GM21529 (cell line): ENCODE results near the gene KCNQ1.

ENCODE experiments used
- ATAC-seq: cut with Tn5 transposase; IDR thresholded peaks from one replicate; pipeline ENCODE4 v1.9.1; 2021; ENCODE audit not compliant: unreplicated experiment

Gene KCNQ1

DNA sequence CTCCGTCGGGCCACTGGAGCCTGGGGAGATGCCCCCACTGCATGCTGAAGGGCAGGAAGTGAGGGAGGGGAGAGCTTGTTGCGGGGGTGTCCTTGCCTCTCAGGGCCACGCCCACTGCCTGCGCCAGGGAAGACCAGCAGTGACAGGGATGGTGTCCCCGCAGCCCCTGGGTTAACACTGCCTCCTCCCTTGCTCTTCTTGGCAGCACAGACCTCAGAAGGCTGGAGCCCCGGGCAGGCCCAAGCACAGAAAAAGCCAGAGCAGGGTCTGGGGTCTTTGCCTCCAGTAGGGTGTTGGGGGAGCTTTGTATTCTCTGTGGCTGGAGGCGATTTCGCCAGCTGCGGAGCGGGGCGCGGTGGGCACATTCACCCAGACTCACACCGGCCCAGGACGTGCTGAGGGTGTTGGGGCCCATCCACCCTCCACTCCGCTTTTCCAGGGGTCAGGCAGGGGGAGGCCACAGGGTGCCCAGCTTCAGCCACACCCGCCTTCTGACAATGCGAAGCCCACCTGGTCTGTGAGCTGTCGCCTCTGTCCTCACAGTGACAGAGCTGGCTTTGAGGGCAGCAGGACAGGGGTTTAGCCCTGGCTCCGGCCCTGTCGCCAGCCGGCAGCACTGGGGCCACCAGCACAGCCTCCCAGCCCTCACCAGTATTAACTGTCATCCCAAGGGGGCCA, 357.0 kb downstream of the KCNQ1 start:
- no peak for ATAC-seq

DNA sequence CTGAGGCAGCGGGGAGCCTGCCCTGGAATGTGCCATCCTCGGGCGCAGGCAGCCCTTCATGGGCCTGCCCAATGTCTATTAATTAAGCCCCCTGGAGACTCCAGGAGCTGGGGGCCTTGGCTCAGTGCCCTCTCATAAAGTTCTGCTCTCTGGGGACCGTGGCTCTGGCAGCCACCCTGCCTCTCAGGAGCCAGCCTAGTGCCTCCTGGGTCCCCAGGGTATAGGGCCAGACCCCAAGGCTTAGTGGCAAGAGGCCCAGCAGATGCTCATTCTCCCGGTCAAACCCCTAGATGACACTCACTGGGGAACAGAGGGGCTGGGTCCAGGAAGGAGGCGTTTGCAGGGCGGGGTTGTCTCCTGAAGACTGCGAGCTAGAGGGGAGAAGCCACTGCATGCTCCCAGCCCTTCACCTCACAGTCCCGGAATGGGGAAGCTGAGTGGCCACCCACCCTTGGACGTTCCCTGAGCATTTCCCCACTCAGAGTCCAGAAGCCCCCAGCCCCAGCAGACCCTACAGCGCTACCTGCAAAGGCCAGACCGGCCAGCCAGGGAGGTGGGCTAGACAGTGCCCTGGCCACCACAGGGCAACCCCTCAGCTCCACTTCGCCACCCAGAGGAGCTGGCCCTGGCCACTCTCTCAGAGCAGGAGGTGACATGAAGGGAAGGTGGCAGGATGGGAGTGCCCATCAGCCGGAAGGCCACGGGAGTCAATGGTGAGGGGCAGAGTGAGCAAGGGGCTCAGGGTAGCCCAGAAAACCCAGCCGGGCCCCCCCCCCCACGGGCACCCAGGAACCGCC, 357.8 kb downstream of the KCNQ1 start:
- no peak for ATAC-seq

DNA sequence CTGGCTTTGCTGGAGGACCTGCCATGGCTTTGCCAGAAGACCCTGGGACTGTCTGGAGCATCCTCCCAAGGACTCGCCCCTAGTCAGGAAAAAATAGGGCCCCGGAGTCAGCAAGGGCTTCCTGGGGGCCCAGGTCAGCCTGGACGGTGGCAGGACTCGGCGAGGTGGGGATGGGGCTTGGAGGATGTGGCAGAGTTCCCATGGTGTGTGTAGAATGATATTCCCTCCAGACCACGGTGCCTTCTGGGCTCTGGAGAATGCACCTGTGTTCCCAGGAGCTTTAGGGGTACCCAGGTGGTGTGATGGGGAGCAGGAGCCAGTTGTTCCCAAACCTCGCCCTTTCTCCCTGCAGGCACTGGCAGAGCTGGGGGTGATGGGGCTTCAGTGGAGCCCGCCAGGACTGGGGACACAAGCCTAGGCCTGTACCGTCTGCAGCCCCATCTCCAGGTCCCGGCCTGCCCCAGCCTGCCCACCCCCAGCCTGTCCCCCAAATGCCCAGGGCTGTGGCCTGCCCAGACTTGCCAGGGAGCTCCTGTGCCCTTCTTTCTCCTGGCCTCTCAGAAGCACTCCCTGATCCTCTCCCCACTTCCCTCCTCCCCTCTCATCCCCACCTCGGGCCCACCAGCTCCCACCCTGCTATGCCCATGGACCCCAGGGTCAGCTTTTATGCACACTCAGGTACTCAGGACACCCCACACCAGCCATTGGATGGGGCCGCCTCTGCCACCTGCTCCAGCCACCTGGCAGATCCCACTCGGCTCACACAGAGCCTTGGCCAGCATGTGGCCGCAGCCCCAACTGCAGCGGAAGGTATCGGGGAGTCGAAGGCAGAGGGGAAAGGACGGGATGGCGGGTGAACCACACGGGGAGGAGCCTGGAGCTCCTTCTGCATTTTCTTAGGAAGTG, 358.6 kb downstream of the KCNQ1 start:
- no peak for ATAC-seq

DNA sequence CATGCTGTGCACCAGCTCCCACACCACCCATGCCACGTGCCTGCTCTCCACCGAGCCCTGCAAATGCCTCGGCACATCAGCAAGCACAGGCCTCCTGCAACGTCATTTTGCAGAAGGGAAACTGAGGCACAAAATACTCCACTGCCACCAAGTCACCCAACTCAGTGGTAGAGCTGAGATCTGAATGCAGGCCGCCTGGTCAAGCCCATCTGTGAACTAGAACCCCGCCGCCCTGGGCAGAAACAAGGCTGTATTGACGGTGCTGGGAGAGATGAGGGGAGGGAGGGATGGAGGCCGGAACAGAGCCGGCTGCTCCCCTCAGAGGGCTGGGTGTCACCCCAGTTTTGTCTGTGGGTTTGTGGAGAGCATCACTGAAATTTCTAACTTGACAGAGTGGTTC, 359.4 kb downstream of the KCNQ1 start:
- no peak for ATAC-seq

DNA sequence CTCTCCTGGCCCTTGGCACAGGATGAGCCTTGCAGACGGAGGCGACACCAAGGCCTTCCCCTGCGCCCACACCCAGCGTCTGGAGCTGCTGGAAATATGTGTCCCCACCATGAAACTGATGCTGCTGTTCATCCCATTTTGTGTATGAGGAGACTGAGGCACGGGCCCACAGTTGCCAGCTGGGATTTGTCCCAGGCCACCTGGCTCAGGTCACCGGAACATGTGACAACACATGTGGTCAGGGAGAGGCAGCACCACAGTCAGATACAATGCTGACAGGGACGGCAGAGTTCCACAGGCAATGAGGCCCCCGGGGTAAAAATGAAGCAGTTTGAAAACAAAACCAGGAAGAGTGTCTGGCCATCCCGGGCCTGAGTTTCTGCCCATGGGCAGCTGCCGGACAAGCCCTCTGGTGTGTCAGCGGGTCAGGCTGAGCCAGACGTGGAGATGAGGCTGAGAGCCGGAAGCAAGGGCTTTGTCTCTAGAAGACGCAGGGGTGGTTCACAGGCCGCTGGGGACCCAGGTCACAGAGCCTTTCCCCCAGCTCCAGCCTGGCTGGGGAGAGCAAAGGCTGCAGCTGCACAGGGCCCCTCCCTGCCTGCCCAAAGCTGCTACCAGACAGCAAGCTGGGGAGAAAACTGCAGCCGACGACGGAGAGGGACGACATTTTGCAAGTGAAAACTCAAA, 360.0 kb downstream of the KCNQ1 start:
- ATAC-seq, result no peak

DNA sequence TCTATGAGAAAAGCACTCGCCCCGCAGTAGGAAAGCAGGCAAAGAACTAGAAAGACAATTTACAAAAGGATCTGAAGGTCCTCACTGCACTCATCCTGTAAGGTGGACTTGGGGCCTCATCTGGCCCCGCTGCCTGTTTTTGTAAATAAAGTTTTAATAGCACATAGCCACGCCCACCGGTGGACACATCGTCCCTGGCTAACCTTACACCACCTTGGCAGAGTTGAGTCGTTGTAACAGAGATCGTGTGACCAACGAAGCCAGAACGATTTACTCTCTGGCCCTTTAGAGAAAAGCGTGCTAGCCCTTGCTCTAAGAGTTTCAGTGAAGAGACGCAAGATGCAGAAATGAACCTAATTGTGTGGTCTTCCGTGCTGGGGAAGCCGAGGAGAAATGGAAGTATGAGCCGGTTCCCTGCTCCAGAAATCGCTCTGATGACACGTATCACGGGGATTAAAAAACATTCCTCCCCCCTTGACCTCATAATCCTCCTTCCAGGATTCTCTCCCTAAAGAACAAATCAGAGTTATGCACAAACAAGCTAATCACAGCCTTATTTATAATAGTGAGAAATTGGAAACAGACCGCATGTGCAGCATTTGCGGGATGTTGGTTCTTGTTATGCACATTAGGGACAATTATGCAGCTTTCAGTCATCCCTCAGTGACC, 360.7 kb downstream of the KCNQ1 start:
- no peak for ATAC-seq

DNA sequence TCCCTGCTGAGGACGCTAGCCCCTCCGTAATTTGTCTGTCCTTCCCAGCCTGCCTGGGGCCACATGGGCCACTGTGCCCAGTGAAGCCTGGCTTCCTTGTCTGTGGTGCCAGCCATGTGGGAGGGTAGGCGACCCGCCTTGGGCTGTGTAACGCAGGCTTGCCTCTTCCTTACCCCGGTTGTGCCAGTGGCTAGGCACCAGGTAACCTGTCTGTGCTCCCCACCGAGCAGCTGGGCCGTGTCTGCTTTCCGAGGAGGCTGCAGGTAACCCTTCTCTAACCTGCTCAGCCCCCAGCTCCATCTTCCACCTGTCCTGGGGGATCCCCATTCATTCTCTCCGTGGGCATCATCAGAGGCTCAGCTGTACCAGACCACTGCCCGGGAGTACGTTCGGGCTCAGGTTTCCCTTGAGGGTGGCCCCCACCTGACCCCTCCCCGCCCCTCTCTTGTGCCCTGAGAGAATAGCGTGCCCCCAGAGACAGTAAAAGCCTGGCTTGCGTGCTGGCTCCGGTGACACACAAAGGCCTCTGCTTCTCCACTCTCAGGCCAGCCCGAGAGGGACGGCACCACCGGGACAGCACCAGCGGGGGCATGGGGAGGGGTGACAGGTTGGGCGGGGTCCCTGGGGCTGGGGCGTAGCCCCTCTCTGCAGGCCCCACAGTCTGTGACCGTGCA, 361.7 kb downstream of the KCNQ1 start:
- ATAC-seq, result no peak

DNA sequence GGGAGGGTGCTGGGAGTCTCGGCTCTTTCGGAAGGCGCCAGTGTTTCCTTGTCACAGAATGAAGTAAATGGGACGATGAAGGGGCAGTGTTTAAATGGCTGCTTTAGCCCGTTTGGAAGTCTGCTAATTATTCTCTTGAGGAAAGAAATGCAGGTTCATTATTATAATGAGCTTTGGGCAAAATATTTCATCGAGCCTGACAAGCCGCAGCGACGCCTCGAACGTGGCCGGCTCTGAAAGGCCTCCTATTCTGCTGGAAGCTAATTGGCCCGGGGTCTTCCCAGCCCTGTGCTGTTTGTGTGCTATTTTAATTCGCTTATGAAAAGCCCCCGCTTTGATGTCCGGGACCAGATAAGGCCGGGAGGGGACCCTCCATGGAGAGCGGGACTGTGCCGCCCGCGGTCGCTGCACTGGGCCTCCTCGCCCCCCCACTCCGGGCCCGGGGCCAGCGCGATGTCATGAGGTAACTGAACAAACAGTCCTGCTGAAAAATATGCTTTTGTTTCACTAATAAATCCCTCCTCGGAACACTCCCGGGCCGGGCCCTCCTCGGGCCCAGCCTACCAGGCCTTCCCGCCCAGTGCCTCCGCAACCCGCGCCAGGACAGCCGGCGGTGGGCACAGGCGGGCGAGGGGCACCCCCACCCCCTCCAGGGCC, 362.3 kb downstream of the KCNQ1 start:
- ATAC-seq, result no peak

DNA sequence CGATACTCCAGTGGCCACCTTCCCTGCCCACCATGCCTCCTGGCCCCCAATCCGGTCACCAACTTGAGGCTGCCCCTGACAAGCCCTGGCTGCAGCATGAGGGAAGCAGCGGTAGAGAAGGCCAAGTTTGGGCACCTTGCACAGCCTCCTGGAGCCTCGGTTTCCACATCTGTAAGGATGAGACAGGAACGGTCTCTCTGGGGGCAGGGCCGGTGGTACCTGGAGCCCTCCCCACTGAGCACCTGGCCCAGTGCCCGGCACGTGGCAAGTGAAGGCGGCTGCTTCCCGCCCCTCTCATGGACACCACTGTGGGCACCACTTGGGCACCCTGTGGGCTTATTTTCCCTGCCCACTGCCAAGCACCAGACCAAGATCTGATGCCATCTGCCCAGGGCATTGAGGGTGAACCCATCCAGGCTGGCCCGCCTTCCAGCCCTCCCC, 363.0 kb downstream of the KCNQ1 start:
- no peak for ATAC-seq

DNA sequence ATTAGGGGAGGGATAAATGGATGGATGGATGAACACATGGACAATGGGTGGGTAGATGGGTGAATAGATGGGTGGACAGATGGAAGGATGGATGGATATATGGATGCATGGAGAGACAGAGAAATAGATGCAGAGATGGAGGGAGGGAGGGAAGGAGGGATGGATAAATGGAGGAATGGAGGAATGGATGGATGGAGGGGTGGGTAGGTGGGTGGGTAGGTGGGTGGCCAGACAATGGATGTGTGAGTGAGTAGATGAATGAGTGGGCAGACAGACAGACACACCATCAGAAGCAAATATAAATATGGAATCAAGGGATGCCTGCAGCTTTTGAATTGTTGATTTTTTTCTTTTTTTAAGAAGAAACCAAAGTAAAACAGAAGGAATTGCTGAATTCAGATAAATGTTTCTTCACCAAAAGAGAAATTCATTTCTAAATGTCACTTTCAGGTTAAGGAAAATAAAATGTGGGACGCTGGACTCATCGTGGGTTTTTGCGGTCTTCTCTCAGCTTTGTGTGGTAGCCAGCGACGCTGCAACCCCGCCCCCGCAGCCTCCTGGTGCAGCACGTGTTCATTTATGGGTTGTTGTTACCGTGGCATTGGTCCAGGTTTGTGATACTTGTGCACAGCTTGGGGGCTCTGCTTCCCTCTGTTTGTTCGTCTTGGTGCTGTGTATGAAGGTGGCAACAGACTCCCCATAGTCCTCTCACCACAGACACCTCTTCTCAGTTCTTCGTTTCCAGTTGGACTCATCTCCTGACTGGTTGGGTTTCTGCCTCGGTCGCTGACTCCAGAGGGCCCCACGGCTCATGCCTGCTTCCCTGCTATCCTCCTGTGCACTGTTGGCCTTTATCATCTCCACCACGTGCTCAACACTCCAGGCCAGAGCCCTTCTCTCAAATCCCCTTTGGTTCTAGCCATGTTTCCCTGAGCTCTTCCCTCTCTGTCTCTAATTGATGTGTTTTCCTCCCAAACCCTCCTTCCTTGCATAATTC, 364.3 kb downstream of the KCNQ1 start:
- no peak for ATAC-seq

DNA sequence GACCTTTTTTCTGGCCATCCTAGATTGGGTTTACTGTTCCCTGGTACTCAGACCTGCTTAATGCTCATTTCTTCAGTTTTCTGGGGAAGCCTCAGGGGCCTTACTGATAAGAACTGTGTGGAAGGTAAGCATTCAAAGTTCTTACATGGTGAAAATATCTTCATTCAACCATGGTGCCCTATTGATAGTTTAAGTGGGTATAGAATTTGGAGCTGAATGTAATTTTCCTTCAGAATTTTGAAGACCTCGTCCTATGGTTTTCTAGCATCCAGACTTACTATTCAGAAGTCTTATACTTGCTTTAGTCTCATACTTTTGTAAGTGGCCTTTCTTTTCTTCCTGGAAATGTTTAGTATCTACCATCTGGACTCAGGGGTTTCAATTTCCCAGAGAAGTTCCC, 365.0 kb downstream of the KCNQ1 start:
- no peak for ATAC-seq

DNA sequence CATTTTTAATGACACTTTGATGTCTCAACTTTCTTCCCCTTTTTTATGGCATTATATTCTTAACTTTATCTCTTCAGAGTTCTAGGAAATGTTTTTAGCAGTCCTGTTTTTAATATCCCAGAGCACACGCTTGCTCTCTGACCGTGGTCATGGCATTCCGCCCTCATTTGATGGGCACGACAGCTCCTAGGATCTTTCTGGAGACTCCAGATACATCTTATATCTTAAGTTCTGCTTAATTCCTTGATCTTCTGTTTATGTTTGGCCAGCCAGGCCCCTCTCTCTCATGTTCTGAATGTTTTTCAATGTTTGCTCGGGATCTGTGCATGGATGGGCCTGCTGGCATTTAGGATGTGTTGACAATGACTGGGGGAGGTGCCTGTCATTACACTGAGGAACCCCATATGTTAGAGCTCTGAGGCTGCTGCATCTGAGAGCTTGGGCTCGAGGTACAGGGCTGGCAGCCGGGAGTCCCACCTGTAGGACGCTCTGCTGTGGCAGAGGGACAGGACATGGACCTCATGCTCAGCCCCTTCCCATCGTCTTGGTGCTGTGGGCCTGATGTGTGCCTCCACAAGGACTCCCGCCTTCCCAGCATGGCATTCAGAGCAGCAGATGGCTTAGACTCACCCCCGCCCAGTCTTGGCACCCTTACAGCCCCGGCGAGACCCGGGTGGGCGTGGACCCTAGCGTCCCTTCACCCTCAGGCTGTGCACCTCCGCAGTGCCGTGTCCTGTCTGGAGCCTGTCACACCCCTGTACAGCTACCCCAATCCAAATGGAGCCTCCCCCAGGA, 365.8 kb downstream of the KCNQ1 start:
- no peak for ATAC-seq

DNA sequence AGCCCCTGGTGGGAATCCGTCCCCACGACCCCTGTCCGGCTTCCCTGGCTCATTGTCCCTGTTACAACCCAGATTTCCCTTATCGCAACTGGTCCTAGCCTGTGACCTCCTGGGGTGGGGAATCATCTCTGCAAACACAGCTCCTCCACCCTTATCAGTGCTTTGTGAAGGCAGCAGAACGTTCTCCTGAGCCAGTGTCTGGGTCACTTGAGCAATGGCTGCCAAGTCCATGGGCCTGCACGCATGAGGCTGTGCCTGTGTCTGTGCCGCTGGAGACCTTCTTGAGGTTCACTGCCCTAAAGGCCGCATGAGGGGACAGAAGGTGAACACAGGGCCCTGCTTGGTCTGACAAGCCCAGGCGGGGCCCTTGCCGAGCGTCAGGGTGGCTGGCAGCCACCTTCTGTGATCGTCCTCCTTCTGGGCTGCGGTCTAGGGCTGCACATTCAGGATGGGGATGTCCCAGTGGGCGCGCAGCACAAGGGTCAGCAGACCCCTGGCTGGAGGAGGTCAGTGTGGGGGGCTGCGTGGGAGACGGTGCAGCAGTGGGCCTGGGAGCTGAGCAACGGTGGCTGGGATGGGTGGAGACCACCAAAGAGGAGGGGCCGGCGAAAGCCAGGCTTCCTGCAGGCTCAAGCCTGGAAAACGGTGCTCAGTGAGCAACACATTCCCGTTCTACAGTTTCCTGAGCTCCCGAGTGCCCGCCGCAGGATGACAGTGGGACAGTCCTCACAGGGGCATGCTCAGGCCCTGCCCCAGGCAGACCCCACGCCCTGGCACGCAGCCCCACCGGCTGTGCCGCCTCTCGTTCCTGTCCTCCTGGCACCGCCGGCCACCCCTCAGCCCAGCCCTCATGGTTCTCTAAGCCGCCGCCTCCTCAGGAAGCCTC, 366.6 kb downstream of the KCNQ1 start:
- ATAC-seq, result no peak

DNA sequence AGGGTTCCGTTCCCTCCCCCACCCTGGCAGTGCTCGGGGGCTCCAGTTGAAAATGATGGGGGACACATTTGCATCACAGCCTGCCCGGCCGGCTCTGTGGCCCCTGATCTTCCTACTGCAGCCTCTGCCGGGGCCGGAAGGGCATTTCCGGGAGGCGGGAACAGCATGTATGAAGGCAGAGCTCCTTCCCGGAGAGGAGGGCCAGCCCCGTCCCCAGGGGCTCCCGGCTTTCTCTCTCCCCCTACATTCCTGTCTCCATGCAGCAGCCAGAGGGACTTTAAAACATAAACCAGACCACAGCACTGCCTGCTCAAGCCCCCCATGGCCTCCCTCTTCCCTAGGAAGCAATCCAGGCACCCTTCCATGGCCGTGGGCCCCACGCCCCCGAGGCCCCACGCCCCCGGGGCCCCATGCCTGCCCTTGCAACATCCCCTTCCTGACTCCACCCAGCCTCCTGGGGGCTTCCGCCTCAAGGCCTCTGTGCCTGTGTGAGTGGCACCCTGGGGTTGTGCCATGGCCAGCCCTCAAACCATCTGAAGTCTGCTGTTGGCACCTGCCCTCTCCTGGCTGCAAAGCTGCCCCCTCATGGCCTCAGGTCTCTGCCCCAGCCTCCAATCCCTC, 367.7 kb downstream of the KCNQ1 start:
- no peak for ATAC-seq

DNA sequence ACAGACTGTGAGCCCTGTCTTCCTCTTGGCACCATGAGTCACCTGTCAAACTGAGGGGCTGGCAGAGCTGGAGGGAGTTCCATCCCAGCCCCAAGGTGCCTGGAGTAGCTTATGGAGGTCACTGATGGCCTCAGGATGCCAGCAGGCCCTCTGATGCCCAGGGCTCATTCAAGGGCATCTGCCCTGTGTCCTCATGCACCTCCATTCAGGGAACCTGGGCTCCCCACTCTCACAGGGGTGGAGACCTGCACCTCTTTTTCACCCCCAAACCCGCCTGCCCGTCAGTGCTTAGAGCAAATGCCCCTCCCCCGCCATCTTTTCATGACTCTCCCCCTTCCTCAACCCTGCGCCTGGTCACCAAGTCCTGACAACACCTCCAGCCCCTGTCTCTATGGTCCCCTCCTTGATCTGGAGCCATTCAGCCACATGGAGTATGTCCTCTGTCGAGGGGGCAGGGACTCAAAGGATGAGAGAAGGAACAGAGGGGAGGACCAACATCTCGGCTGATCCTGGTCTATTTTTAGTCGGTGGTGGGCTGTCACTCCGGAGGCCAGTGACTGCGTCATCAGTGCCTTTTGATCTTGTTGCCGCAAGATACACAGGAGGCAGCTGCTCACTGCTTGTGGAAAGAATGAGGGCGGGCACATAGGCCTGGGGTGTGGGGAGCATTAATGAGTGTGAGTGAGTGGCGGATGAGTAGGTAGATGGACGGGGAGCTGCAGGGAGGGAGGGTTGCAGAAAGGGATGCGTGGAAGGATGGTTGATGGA, 368.5 kb downstream of the KCNQ1 start:
- ATAC-seq, result no peak
